ENCODE measurements around the gene RD3L.
"Not testable (repeated sequence)": the region's sequence is repeated elsewhere in the genome, so short reads cannot be mapped to it uniquely, and the experiment has no call there.

Gene RD3L

GRCh38 chr14:103941973-103942736 is at the start of gene RD3L:
TSS of gene RD3L (minus strand) at chr14:103942529. CDS start at chr14:103941695, 834 bp downstream.
- Histone ChIP-seq H3K27ac (ENCODE audit: low read depth, low read length) (no peak within 1 kb of the TSS), H3K36me3 (ENCODE audit: insufficient read depth, low read length) (no peaks in the 10 kb centered on the region), H3K4me1 (ENCODE audit: insufficient read depth, low read length) (no peaks in the 10 kb centered on the region), H3K9me3 (ENCODE audit: low read length) (no peaks in the 10 kb centered on the region), H3K27me3 (ENCODE audit: control insufficient read depth in 1 of 2, insufficient read depth in 2 of 2, low read length in 2 of 2) (peaks cover 0 to 3% of the 10 kb centered on the region in 2 donors), H3K4me3 (ENCODE audit: low read depth in 1 of 2, low read length in 2 of 2) (no peak within 1 kb of the TSS), H3K9ac (ENCODE audit: low read length) (no peak within 1 kb of the TSS)

GRCh38 chr14:103989964-103990363 is 47.6 kb upstream of the RD3L start:
- Histone ChIP-seq H3K27me3 (ENCODE audit: control insufficient read depth in 1 of 2, insufficient read depth in 2 of 2, low read length in 2 of 2) (no peaks in the 10 kb centered on the region), H3K27ac (ENCODE audit: low read depth, low read length) (no peak overlapping the region), H3K4me3 (ENCODE audit: low read depth in 1 of 2, low read length in 2 of 2) (no peak overlapping the region), H3K4me1 (ENCODE audit: insufficient read depth, low read length) (no peaks in the 10 kb centered on the region), H3K9ac (ENCODE audit: low read length) (no peak overlapping the region), H3K36me3 (ENCODE audit: insufficient read depth, low read length) (no peaks in the 10 kb centered on the region), H3K9me3 (ENCODE audit: low read length) (no peaks in the 10 kb centered on the region)

GRCh38 chr14:103989034-103989433 is 46.7 kb upstream of the RD3L start:
- no peak overlapping the region for H3K4me3 ChIP-seq (ENCODE audit: low read depth in 1 of 2, low read length in 2 of 2)
- H3K27me3 ChIP-seq (ENCODE audit: control insufficient read depth in 1 of 2, insufficient read depth in 2 of 2, low read length in 2 of 2): no peaks in the 10 kb centered on the region

DNA sequence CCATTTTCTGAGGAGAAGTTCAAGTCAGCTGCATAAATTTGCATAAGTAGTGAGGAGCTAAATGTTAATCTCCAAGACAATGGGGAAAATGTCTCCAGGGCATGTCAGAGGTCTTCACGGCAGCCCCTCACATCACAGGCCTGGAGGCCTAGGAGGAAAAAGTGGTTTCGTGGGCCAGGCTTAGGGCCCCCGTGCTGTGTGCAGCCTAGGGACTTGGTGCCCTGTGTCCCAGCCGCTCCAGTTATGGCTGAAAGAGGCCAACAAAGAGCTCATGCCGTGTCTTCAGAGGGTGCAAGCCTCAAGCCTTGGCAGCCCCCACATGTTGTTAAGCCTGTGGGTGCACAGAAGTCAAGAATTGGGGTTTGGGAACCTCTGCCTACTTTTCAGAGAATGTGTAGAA is 41.9 kb upstream of the RD3L start:
- Histone ChIP-seq H3K9me3 (ENCODE audit: low read length) (no peaks in the 10 kb centered on the region), H3K36me3 (ENCODE audit: insufficient read depth, low read length) (no peaks in the 10 kb centered on the region), H3K9ac (ENCODE audit: low read length) (no peak overlapping the region), H3K4me1 (ENCODE audit: insufficient read depth, low read length) (no peaks in the 10 kb centered on the region), H3K4me3 (ENCODE audit: low read depth in 1 of 2, low read length in 2 of 2) (no peak overlapping the region), H3K27ac (ENCODE audit: low read depth, low read length) (no peak overlapping the region), H3K27me3 (ENCODE audit: control insufficient read depth in 1 of 2, insufficient read depth in 2 of 2, low read length in 2 of 2) (no peaks in the 10 kb centered on the region)

More at GRCh38 chr14:103989034-103989433, 46.7 kb upstream of the RD3L start:
- H3K36me3 ChIP-seq (ENCODE audit: insufficient read depth, low read length): no peaks in the 10 kb centered on the region
- no peaks in the 10 kb centered on the region for H3K9me3 ChIP-seq (ENCODE audit: low read length)
- no peak overlapping the region for H3K9ac ChIP-seq (ENCODE audit: low read length)
- H3K4me1 ChIP-seq (ENCODE audit: insufficient read depth, low read length): no peaks in the 10 kb centered on the region
- no peak overlapping the region for H3K27ac ChIP-seq (ENCODE audit: low read depth, low read length)

DNA sequence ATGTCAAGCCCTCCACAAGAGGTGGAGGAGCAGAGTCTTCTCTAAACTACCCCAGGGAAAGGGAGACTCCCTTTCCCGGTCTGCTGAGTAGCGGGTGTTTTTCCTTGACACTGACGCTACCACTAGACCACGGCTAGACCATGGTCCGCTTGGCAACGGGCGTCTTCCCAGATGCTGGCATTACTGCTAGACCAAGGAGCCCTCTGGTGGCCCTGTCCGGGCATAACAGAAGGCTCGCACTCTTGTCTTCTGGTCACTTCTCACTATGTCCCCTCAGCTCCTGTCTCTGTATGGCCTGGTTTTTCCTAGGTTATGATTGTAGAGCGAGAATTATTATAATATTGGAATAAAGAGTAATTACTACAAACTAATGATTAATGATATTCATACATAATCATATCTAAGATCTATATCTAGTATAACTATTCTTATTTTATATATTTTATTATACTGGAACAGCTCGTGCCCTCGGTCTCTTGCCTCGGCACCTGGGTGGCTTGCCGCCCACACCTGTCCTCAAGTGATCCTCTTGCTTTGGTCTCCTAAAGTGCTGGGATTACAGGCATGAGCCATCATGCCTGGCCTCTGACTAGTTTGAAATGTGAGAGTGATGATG is 38.4 kb upstream of the RD3L start:
- not testable (repeated sequence) for H3K27me3 ChIP-seq (ENCODE audit: control insufficient read depth in 1 of 2, insufficient read depth in 2 of 2, low read length in 2 of 2); H3K9ac ChIP-seq (ENCODE audit: low read length); H3K4me1 ChIP-seq (ENCODE audit: insufficient read depth, low read length); H3K4me3 ChIP-seq (ENCODE audit: low read depth in 1 of 2, low read length in 2 of 2); H3K27ac ChIP-seq (ENCODE audit: low read depth, low read length); H3K9me3 ChIP-seq (ENCODE audit: low read length); H3K36me3 ChIP-seq (ENCODE audit: insufficient read depth, low read length)

- no peak overlapping the region for H3K27ac ChIP-seq (ENCODE audit: low read depth, low read length)
- no peak overlapping the region for H3K9ac ChIP-seq (ENCODE audit: low read length)
- no peak overlapping the region for H3K4me3 ChIP-seq (ENCODE audit: low read depth in 1 of 2, low read length in 2 of 2)
- no peaks in the 10 kb centered on the region for H3K36me3 ChIP-seq (ENCODE audit: insufficient read depth, low read length)
- no peaks in the 10 kb centered on the region for H3K9me3 ChIP-seq (ENCODE audit: low read length)
- H3K4me1 ChIP-seq (ENCODE audit: insufficient read depth, low read length): no peaks in the 10 kb centered on the region
- H3K27me3 ChIP-seq (ENCODE audit: control insufficient read depth in 1 of 2, insufficient read depth in 2 of 2, low read length in 2 of 2): no peaks in the 10 kb centered on the region
These were observed 32.2 kb upstream of the RD3L start for GRCh38 chr14:103974575-103974974.

DNA sequence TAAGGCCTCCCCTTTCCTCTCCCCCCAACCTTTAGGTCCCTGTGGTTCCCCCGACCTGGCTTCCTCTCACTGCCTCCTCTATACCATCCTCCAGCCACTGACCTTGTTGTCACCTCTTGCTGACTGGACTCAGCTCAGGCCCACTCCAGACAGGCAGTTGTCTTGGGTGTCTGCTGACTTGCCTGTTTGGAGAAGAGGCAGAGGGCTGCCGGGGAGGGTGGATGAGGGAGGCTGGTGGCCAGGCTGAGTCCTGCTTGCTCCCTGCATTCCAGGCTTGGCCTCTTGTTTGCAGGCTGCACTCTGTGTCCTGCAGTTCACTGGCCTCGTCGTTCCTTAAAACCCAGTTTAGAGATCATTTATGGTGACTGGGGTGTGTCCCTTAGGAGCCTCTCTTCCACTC is 31.0 kb upstream of the RD3L start:
- Histone ChIP-seq H3K36me3 (ENCODE audit: insufficient read depth, low read length) (no peaks in the 10 kb centered on the region), H3K27me3 (ENCODE audit: control insufficient read depth in 1 of 2, insufficient read depth in 2 of 2, low read length in 2 of 2) (no peaks in the 10 kb centered on the region), H3K4me1 (ENCODE audit: insufficient read depth, low read length) (no peaks in the 10 kb centered on the region), H3K9ac (ENCODE audit: low read length) (no peak overlapping the region), H3K27ac (ENCODE audit: low read depth, low read length) (no peak overlapping the region), H3K4me3 (ENCODE audit: low read depth in 1 of 2, low read length in 2 of 2) (no peak overlapping the region), H3K9me3 (ENCODE audit: low read length) (no peaks in the 10 kb centered on the region)

DNA sequence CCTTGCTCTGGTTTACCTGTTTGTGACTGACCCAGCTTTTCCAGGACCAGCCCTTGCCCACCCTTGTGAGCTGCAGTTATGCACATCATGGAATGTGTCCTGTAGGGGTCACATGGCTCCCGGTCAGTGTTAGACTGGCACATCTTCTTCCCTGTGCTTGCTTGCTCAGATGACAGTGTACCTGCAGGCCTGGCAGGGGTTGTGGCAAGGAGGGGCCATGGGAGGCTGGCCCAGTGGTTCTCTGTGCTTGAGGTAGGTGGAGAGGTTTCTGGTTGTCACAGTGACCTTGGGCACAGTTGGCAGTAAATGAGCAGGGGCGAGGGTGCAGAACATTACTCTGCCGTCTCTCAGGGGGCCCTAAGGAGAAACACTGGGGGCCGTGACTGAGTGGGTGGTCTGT is 27.6 kb upstream of the RD3L start:
- no peak overlapping the region for H3K27ac ChIP-seq (ENCODE audit: low read depth, low read length)
- no peaks in the 10 kb centered on the region for H3K36me3 ChIP-seq (ENCODE audit: insufficient read depth, low read length)
- peaks cover 0 to 2% of the 10 kb centered on the region in 2 donors for H3K27me3 ChIP-seq (ENCODE audit: control insufficient read depth in 1 of 2, insufficient read depth in 2 of 2, low read length in 2 of 2)
- H3K9ac ChIP-seq (ENCODE audit: low read length): no peak overlapping the region
- no peaks in the 10 kb centered on the region for H3K4me1 ChIP-seq (ENCODE audit: insufficient read depth, low read length)
- H3K9me3 ChIP-seq (ENCODE audit: low read length): no peaks in the 10 kb centered on the region
- no peak overlapping the region for H3K4me3 ChIP-seq (ENCODE audit: low read depth in 1 of 2, low read length in 2 of 2)

DNA sequence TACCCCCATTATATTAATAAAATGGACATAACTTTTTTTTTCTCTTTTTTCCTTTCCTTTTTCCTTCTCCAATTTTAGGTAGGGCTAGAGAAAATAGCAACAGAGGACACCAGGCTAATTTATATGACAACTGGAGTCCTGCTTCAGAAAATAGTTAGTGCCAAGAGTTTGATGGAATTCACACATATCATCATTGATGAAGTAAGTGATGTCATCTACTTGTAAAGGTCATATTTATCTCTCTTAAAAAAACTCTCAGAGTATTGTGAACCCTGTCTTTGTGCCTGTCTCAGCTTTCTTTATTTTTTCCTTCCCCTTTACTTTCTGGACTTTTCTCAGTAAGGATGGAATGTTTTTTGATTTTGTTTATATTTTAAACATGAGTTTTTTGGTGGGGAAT is 24.3 kb upstream of the RD3L start:
- H3K27ac ChIP-seq (ENCODE audit: low read depth, low read length): no peak overlapping the region
- H3K27me3 ChIP-seq (ENCODE audit: control insufficient read depth in 1 of 2, insufficient read depth in 2 of 2, low read length in 2 of 2): peaks cover 0 to 3% of the 10 kb centered on the region in 2 donors
- no peaks in the 10 kb centered on the region for H3K36me3 ChIP-seq (ENCODE audit: insufficient read depth, low read length)

DNA sequence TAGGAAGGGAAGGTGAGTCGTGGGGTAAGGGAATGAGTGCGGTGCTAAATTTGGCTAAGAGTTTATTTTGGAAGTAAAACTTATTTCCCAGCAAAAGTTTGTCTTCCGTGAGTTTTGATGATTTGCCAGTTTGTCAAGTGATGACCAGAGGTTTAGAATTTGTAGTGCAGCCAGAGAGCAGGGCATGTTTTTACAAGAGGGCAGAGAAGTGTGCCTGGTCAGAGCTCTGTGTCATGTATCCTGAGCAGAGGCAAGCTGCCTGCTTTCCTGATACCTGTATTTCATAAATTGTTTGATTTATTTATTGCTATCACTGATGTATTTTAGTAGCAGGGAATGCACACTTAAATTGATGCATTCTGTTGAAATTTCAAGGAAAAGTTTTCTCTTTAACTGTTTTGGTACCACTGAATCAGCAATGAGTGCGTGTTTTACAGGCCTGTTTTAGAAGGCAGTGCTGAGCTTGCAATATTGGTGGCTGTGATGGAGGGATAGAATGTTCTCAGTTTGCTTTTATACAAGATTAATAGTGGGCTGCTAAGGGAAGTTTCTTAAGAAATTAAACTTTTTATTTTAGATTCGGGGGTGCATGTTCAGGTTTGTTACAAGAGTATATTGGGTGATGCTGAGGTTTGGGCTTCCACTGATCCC is 19.7 kb upstream of the RD3L start:
- no peak overlapping the region for H3K27ac ChIP-seq (ENCODE audit: low read depth, low read length)
- H3K9ac ChIP-seq (ENCODE audit: low read length): no peak overlapping the region
- H3K27me3 ChIP-seq (ENCODE audit: control insufficient read depth in 1 of 2, insufficient read depth in 2 of 2, low read length in 2 of 2): peaks cover 0 to 3% of the 10 kb centered on the region in 2 donors
- H3K36me3 ChIP-seq (ENCODE audit: insufficient read depth, low read length): no peaks in the 10 kb centered on the region
- H3K9me3 ChIP-seq (ENCODE audit: low read length): no peaks in the 10 kb centered on the region
- H3K4me1 ChIP-seq (ENCODE audit: insufficient read depth, low read length): peaks cover 5% of the 10 kb centered on the region
- no peak overlapping the region for H3K4me3 ChIP-seq (ENCODE audit: low read depth in 1 of 2, low read length in 2 of 2)

More for the DNA sequence above, 24.3 kb upstream of the RD3L start:
- Histone ChIP-seq H3K9me3 (ENCODE audit: low read length) (no peaks in the 10 kb centered on the region), H3K4me3 (ENCODE audit: low read depth in 1 of 2, low read length in 2 of 2) (no peak overlapping the region), H3K4me1 (ENCODE audit: insufficient read depth, low read length) (peaks cover 4% of the 10 kb centered on the region), H3K9ac (ENCODE audit: low read length) (no peak overlapping the region)

DNA sequence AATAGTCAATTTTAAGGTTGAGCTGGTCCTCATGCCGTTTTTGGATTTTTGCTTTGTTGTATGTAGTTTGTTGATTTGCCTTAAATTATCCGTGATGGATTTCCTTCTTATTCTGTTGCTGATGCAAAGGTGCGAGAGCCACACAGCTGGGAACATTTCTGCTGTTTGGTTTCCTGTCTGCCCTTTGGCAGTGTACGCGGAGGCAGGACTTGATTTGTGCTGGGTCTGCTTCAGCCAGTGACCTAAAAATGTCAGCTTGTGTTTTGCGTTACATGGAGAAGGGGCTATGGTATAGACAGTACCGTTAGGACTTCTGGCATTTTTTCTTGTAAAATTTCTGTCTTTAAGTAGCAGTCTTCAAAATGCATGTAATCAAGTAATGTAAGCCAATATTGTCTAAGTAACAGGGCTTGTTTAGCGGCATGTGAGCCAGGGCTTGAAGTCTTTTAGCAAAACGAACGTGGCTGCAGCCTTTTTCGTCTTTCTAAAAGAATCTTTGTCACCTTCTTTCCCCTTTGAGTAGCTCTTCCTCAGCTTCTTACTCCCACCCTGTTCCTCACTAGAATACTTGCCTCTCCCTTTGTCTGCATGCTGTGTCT is 18.2 kb upstream of the RD3L start:
- Histone ChIP-seq H3K4me3 (ENCODE audit: low read depth in 1 of 2, low read length in 2 of 2) (no peak overlapping the region), H3K4me1 (ENCODE audit: insufficient read depth, low read length) (peaks cover 5% of the 10 kb centered on the region), H3K9me3 (ENCODE audit: low read length) (no peaks in the 10 kb centered on the region), H3K9ac (ENCODE audit: low read length) (no peak overlapping the region), H3K27me3 (ENCODE audit: control insufficient read depth in 1 of 2, insufficient read depth in 2 of 2, low read length in 2 of 2) (peaks cover 0 to 3% of the 10 kb centered on the region in 2 donors), H3K36me3 (ENCODE audit: insufficient read depth, low read length) (no peaks in the 10 kb centered on the region), H3K27ac (ENCODE audit: low read depth, low read length) (no peak overlapping the region)

Measured in muscle layer of colon (tissue), 2 donors.